ENCODE measurements around the gene OR5H15. TPM values are rescaled to one million over a fixed set of nuclear protein-coding genes. Genes with fewer than 3 reads are reported as not detected.
"Not testable (repeated sequence)": the region's sequence is repeated elsewhere in the genome, so short reads cannot be mapped to it uniquely, and the experiment has no call there.

OR5H15 gene
- not detected for polyA plus RNA-seq (ENCODE audit: insufficient read length)

GRCh38 chr3:98166396-98166795, at the start of gene OR5H15:
Gene OR5H15 (plus strand): TSS chr3:98166696. CDS start chr3:98168700, 2,004 bp downstream.
- no peak for DNase-seq (ENCODE audit: low read depth)

GRCh38 chr3:98130421-98130820, 36.1 kb upstream of the OR5H15 start, which contains the start of gene OR5H1:
Gene OR5H1 (plus strand): TSS chr3:98130721. CDS start chr3:98132698, 1,977 bp downstream.
- no peak for DNase-seq (ENCODE audit: low read depth)

GRCh38 chr3:98136631-98137030, 29.9 kb upstream of the OR5H15 start:
- no peak for DNase-seq (ENCODE audit: low read depth)

DNA sequence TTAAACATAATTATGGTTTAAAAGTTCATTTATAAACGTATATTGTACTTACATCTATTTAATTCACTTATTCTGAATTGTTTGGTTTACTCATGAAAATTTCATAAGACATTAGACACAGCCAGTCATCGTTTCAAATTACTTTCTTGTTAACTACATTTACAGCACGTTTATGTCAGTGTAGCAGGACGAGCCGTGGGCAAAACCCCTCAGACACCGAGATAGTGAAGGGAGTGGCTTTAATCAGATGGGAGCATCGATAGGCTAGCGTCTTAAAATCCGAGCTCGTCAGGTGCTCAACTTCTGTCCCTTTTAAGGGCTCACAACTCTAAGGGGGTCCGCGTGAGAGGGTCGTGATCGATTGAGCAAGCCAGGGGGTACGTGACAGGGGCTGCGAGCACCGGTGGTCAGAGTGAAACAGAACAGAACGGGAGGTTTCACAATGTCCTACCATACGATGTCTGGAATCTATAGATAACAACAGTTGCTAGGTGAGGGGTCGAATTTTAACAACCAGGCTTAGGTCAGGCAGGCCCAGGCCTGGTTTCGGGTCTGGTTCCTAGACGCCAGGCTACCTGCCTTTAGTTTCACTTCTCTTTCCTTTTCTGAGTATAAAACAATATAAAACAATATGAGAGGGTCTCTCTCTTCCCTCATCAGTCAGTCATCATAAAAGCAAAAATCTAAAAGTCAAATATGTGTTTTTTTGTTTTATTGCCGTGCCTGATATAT, 28.5 kb upstream of the OR5H15 start:
- DNase-seq (ENCODE audit: low read depth), result not testable (repeated sequence)

GRCh38 chr3:98140531-98140930, 26.0 kb upstream of the OR5H15 start:
- DNase-seq (ENCODE audit: low read depth), result no peak

DNA sequence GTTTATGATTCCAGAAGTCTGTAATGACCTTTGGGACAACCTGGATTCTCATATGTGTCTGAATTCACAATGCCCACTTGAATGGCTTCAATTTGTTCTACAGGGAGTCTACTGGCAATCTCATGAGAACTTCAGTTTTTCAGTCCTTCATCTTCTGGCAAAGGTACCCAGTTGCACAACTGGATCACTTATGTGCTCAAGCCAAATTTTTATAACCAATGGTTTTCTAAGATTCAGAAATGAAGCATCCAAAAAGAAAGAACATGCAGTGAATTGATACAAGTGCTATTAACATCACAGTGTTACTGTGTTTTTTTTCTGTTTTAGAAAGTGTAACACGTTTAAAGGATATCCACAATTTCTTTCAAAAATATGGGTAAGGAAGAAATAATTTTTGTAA, 19.3 kb upstream of the OR5H15 start, which contains the start of gene OR5H14:
TSS of gene OR5H14 (plus strand) at position 301 of the 400 bp plus-strand sequence. CDS start 1,907 bp downstream, outside the sequence.
- DNase-seq (ENCODE audit: low read depth), result no peak

- DNase-seq (ENCODE audit: low read depth), result no peak
These were observed 17.7 kb upstream of the OR5H15 start for GRCh38 chr3:98148751-98149150.

DNA sequence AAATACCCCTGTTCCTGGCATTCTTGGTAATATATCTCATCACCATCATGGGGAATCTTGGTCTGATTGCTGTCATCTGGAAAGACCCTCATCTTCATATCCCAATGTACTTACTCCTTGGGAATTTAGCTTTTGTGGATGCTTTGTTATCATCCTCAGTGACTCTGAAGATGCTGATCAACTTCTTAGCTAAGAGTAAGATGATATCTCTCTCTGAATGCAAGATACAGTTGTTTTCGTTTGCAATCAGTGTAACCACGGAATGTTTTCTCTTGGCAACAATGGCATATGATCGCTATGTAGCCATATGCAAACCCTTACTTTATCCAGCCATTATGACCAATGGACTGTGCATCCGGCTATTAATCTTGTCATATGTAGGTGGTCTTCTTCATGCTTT, 17.0 kb upstream of the OR5H15 start:
- not testable (repeated sequence) for DNase-seq (ENCODE audit: low read depth)

DNA sequence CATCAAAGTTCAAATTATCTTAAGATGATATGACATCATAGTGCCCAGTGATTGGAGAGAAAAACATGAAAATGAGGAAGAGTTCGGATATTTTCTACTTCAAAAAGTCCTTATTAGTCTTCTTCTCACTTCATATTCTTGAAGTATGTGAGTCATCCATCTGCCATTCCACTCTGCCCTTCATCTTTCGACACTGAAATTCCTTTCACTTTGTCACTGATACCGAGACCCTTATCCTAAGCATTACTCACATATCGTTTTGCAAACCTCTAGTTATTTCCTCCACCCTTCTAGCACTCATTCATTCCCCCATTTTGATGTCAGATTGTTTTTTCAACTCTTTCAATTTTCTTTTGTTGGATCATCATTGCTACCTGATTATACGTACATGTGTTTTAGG, 15.3 kb upstream of the OR5H15 start:
- no peak for DNase-seq (ENCODE audit: low read depth)

DNA sequence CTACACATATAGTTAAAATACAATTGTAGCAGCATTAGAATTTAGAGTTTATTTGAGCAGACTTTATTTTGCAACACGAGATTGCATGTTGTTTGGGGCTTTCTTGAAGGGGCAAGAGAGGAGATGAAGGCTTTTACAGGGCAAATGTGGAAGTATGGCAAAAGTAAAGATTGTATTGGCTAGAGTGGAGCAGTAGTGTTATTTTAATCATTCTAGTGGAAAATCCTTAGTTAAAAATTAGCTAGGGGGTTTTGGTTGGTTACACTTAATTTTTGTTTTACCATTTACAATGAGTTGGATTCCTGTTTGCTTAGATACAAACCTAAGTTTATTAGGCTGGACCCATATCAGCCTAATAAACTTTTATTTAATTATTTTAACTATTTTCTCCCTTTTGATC, 4.6 kb downstream of the OR5H15 start:
- no peak for DNase-seq (ENCODE audit: low read depth)

DNA sequence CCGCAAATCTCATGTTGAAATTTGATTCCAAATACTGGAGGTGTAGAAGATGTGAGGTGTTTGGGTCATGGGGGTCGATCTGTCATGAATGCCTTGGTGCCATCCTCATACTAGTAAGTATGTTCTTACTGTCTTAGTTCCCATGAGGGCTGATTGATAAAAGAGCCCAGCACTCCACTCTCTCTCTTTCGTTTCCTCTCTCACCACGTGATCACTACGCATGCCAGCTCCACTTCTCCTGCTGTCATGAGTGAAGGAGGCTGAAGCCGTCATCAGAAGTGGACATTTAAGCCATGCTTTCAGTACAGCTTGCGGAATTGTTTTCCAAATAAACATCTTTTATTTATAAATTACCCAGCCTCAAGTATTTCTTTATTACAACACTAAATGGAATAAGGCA, 6.1 kb downstream of the OR5H15 start:
- DNase-seq (ENCODE audit: low read depth), result no peak

GRCh38 chr3:98180319-98180890, 13.9 kb downstream of the OR5H15 start:
- no peak for DNase-seq (ENCODE audit: low read depth)

DNA sequence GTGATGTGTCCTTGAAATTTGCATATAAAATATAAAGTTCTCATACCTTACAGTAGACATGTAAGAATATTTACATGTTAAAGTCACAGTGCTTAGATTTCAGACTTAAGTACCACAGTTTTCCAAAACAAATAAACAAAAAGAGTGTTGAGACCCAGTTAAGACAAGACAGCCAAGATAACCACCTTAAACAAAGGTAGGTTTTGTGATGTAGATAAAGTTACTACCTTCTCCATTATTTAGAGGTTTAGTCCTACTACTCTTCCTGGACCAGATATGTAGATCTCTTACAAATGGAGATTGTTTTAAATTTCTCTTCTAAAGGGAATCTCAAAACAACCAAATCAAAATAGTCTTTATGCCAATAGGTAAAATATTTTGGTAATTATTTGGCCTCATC, 15.7 kb downstream of the OR5H15 start:
- DNase-seq (ENCODE audit: low read depth), result no peak

GRCh38 chr3:98185180-98185579, 18.7 kb downstream of the OR5H15 start:
- DNase-seq (ENCODE audit: low read depth), result no peak

- no peak for DNase-seq (ENCODE audit: low read depth)
These were observed 22.0 kb downstream of the OR5H15 start for GRCh38 chr3:98188545-98188944.

GRCh38 chr3:98190911-98191310, 24.4 kb downstream of the OR5H15 start:
- DNase-seq (ENCODE audit: low read depth), result not testable (repeated sequence)

DNA sequence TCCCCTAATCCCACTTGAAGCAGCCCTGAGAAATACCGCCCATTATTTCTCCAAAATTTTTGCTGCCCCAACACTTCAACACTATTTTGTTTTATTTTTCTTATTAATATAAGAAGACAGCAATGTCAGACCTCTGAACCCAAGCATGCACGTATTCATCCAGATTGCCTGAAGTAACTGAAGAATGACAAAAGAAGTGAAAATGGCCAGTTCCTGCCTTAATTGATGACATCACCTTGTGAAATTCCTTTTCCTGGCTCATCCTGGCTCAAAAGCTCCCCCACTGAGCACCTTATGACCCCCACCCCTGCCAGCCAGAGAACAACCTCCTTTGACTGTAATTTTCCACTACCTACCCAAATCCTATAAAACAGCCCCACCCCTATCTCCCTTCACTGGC, 29.8 kb downstream of the OR5H15 start:
- DNase-seq (ENCODE audit: low read depth), result not testable (repeated sequence)

- no peak for DNase-seq (ENCODE audit: low read depth)
These were observed 32.5 kb downstream of the OR5H15 start for GRCh38 chr3:98199020-98199419.

DNA sequence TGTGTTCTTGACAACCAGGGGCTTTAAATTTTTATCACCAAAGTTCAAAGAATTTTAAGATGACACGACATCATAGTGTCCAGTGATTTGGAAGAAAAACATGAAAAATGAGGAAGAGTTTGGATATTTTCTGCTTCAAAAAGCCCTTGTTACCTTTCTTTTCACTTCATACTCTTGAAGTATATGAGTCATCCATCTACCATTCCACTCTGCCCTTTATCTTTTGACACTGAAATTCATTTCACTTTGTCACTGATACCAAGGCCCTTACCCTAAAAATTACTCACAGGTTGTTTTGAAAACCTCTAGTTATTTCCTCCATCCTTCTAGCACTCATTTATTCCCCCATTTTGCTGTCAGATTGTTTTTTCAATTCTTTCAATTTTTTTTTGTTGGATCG, 42.7 kb downstream of the OR5H15 start:
- DNase-seq (ENCODE audit: low read depth), result no peak

DNA sequence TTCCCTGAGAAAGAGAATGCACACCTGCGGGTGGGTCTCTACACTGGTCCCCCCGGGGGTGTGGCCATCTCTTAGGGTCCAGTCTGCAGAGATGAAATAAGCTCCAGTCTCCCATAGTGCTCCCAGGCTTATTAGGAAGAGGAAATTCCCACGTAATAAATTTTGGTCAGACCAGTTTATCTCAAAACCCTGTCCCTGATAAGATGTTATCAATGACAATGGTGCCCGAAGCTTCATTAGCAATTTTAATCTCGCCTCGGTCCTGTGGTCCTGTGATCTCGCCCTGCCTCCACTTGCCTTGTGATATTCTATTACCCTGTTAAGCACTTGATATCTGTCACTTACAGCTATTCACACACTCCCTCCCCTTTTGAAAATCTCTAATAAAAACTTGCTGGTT, 46.8 kb downstream of the OR5H15 start:
- DNase-seq (ENCODE audit: low read depth), result no peak

- no peak for DNase-seq (ENCODE audit: low read depth)
These were observed 48.6 kb downstream of the OR5H15 start for GRCh38 chr3:98215051-98215450.
